Measurements from ENCODE around the gene FMN2. TPM values are rescaled to one million over a fixed set of nuclear protein-coding genes. Genes with fewer than 3 reads are reported as not detected.

Gene FMN2
- total RNA-seq, 2 donors from 2014 or later = not detected

- ATAC-seq (no peak), DNase-seq (ENCODE audit: low spot score in 2 of 2) (no peak)
- Mint-ChIP-seq H3K36me3 (no peaks in the 10 kb centered on the region), H3K9me3 (no peaks in the 10 kb centered on the region), H3K27ac (no peak overlapping the region)
These were observed 377.0 kb downstream of the FMN2 start for GRCh38 chr1:240468656-240469055.

- Mint-ChIP-seq H3K9me3 (peaks cover 0 to 4% of the 10 kb centered on the region in 2 donors), H3K27ac (no peak overlapping the region), H3K36me3 (no peaks in the 10 kb centered on the region)
- ATAC-seq (no peak), DNase-seq (ENCODE audit: low spot score in 2 of 2) (no peak)
These were observed 382.5 kb downstream of the FMN2 start for GRCh38 chr1:240474133-240474614.

GRCh38 chr1:240475832-240476231 lies 384.1 kb downstream of the FMN2 start:
- no peak for ATAC-seq
- Mint-ChIP-seq H3K9me3 (peaks cover 0 to 4% of the 10 kb centered on the region in 2 donors), H3K27ac (no peak overlapping the region), H3K36me3 (no peaks in the 10 kb centered on the region)
- no peak for DNase-seq (ENCODE audit: low spot score in 2 of 2)

GRCh38 chr1:240478536-240478935 lies 386.9 kb downstream of the FMN2 start:
- no peak for DNase-seq (ENCODE audit: low spot score in 2 of 2)
- Mint-ChIP-seq H3K27ac (no peak overlapping the region), H3K36me3 (no peaks in the 10 kb centered on the region), H3K9me3 (peaks cover 0 to 4% of the 10 kb centered on the region in 2 donors)
- ATAC-seq = no peak

DNA sequence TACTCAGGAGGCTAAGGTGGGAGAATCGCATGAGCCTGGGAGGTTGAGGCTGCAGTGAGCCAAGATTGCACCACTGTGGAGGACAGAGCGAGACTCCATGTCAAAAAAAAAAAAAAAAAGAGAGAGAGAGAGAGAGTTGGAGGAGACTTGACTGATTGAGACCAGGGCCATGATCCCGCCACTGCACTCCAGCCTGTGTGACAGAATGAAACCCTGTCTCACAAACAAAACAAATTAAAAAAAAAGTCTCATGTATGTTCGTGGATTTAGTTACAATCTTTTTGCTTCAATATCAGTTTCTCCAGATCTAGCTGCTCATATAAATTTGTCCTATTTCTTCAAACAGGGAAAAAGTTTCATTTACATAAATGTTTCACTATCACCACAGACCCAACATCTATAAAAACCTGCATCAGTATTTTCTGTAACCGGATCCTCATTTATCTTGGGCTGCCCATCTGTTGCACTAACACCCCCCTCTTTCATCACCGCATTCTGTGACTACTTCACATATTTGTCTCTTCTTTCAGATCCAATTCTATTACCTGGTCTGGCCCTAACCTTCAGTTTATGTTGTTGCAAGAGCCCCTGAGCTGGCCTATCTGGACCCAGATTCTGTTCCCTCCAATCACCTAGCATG lies 393.2 kb downstream of the FMN2 start:
- H3K36me3 Mint-ChIP-seq = no peaks in the 10 kb centered on the region
- H3K27ac Mint-ChIP-seq = no peak overlapping the region
- H3K9me3 Mint-ChIP-seq = no peaks in the 10 kb centered on the region
- ATAC-seq = no peak
- DNase-seq (ENCODE audit: low spot score in 2 of 2) = no peak

GRCh38 chr1:240486611-240487010 lies 394.9 kb downstream of the FMN2 start:
- no peak for DNase-seq (ENCODE audit: low spot score in 2 of 2)
- no peak overlapping the region for H3K27ac Mint-ChIP-seq
- no peaks in the 10 kb centered on the region for H3K9me3 Mint-ChIP-seq
- ATAC-seq = no peak
- H3K36me3 Mint-ChIP-seq = no peaks in the 10 kb centered on the region

GRCh38 chr1:240487493-240487892 lies 395.8 kb downstream of the FMN2 start:
- Mint-ChIP-seq H3K36me3 (peaks cover 0 to 4% of the 10 kb centered on the region in 2 donors), H3K9me3 (peaks cover 0 to 3% of the 10 kb centered on the region in 2 donors), H3K27ac (no peak overlapping the region)
- ATAC-seq (no peak), DNase-seq (ENCODE audit: low spot score in 2 of 2) (no peak)

DNA sequence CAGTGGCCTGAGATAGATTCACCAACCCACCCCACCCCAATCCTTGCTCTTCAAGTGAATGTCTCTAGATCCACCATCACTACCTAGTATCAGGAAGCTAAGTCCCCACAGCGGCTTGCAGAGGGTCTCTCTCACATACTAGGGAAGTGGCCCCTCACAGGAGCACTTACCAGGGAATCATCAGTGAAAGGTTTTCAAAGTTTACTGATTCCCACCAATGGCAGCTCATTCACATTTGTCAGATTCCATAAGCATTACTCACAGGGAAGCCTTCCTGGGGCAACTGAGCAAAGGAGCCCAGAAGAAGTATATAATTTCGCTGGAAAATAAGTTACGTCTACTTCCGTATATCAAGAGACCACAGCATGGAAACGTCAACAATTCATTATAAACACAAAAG lies 399.5 kb downstream of the FMN2 start:
- H3K9me3 Mint-ChIP-seq = peaks cover 1 to 4% of the 10 kb centered on the region in 2 donors
- DNase-seq (ENCODE audit: low spot score in 2 of 2) = no peak
- H3K36me3 Mint-ChIP-seq = peaks cover 0 to 4% of the 10 kb centered on the region in 2 donors
- H3K27ac Mint-ChIP-seq = no peak overlapping the region
- ATAC-seq = no peak

DNA sequence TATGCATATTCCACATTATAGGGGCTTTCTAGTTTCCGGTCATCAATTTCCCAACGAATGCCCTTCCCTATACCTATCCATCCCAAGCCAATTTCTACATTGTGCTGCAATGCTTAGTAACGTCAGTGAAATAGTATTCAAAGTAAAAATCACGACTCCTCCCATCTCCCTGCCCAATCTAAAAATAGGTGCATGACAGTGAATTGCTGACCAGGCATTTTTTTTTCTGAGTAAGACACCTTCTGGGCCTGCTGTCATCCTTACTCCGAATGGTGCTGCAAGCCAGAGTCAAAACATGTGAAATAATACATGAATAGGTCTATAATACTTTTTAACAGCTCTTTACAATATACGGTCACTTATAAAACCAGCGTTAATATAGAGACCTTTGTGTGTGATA lies 400.1 kb downstream of the FMN2 start:
- peaks cover 0 to 4% of the 10 kb centered on the region in 2 donors for H3K36me3 Mint-ChIP-seq
- H3K9me3 Mint-ChIP-seq = peaks cover 5 to 8% of the 10 kb centered on the region in 2 donors
- ATAC-seq (no peak), DNase-seq (ENCODE audit: low spot score in 2 of 2) (no peak)
- no peak overlapping the region for H3K27ac Mint-ChIP-seq

- DNase-seq (ENCODE audit: low spot score in 2 of 2) (peak in 1 of 2 donors; percentile 10), ATAC-seq (peak; percentile 28 to 70)
- Mint-ChIP-seq H3K9me3 (peaks cover 5 to 8% of the 10 kb centered on the region in 2 donors), H3K36me3 (peaks cover 0 to 4% of the 10 kb centered on the region in 2 donors), H3K27ac (no peak overlapping the region)
These were observed 401.3 kb downstream of the FMN2 start for GRCh38 chr1:240492832-240493440.

- Mint-ChIP-seq H3K36me3 (peaks cover 0 to 4% of the 10 kb centered on the region in 2 donors), H3K9me3 (peaks cover 5 to 13% of the 10 kb centered on the region in 2 donors), H3K27ac (no peak overlapping the region)
- ATAC-seq (no peak), DNase-seq (ENCODE audit: low spot score in 2 of 2) (no peak)
These were observed 403.9 kb downstream of the FMN2 start for GRCh38 chr1:240495601-240496000.

DNA sequence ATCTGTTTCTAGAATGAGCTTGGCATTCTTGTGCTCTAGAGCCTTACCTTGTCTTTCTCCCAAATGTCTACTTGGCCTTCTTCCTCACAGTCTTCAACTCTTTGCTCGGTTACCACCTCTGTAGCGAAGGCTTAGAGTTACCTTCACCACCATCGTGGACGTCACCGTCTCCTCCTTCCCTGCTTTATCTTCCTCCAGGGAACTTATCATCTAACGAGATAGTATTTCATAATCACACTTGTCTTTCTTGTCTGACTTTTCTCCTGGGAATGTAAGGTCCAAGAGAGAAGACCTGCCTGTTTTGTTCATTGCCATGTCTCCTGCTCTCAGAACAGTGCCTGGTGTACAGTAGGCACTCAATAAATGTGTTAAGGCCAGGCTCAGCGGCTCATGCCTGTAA lies 404.7 kb downstream of the FMN2 start:
- DNase-seq (ENCODE audit: low spot score in 2 of 2) = no peak
- H3K9me3 Mint-ChIP-seq = peaks cover 5 to 13% of the 10 kb centered on the region in 2 donors

DNA sequence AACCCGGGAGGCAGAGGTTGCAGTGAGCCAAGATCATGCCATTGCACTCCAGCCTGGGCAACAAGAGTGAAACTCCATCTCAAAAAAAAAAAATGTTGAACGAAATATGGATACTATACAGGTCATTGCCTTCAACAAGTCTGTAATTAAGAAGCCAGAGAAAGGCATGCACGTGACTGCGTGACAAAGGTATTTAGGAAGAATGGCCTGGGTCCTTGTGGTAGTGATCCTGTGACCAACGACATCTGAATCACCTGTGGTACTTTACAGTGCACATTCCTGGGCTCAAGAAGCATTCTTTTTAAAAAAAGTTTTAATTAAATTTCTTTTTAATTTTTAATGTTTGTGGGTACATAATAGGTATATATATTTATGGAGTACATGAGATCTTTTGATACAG lies 405.3 kb downstream of the FMN2 start:
- DNase-seq (ENCODE audit: low spot score in 2 of 2) (no peak), ATAC-seq (no peak)
- H3K9me3 Mint-ChIP-seq = peaks cover 5 to 11% of the 10 kb centered on the region in 2 donors
- peaks cover 0 to 2% of the 10 kb centered on the region in 2 donors for H3K36me3 Mint-ChIP-seq
- no peak overlapping the region for H3K27ac Mint-ChIP-seq

More for the DNA sequence above, 404.7 kb downstream of the FMN2 start:
- peaks cover 0 to 4% of the 10 kb centered on the region in 2 donors for H3K36me3 Mint-ChIP-seq
- H3K27ac Mint-ChIP-seq = no peak overlapping the region
- ATAC-seq = no peak

DNA sequence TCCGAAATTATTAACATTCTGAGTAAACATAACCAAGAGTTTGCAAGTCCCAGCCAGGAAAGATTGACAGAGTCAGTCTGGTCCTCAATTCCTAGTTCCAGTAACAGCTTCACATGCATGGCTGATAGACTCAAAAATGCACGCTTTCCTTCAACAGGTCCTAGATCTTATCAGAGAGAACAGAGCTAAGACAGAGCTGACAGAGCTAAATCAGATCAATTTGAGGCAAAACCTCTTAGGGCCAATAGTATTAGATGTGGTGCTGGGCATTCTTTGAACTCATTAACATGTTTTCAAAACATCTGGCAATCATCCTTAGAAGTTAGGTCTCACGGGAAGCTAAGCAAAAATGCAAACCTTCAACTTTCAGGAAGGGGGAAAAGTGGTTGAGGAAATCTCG lies 406.2 kb downstream of the FMN2 start:
- H3K36me3 Mint-ChIP-seq = no peaks in the 10 kb centered on the region
- ATAC-seq (no peak), DNase-seq (ENCODE audit: low spot score in 2 of 2) (no peak)
- H3K9me3 Mint-ChIP-seq = peaks cover 5 to 10% of the 10 kb centered on the region in 2 donors
- H3K27ac Mint-ChIP-seq = no peak overlapping the region

- no peaks in the 10 kb centered on the region for H3K36me3 Mint-ChIP-seq
- no peak overlapping the region for H3K27ac Mint-ChIP-seq
These were observed 406.7 kb downstream of the FMN2 start for GRCh38 chr1:240498335-240498734.

GRCh38 chr1:240499012-240499411 lies 407.3 kb downstream of the FMN2 start:
- ATAC-seq (no peak), DNase-seq (ENCODE audit: low spot score in 2 of 2) (no peak)
- H3K27ac Mint-ChIP-seq = no peak overlapping the region
- H3K36me3 Mint-ChIP-seq = no peaks in the 10 kb centered on the region
- H3K9me3 Mint-ChIP-seq = peaks cover 5 to 10% of the 10 kb centered on the region in 2 donors

More at GRCh38 chr1:240498335-240498734, 406.7 kb downstream of the FMN2 start:
- peaks cover 5 to 10% of the 10 kb centered on the region in 2 donors for H3K9me3 Mint-ChIP-seq
- no peak for ATAC-seq
- DNase-seq (ENCODE audit: low spot score in 2 of 2) = no peak

GRCh38 chr1:240500647-240501046 lies 409.0 kb downstream of the FMN2 start:
- Mint-ChIP-seq H3K9me3 (peaks cover 5 to 10% of the 10 kb centered on the region in 2 donors), H3K27ac (no peak overlapping the region), H3K36me3 (no peaks in the 10 kb centered on the region)
- ATAC-seq (no peak), DNase-seq (ENCODE audit: low spot score in 2 of 2) (no peak)

GRCh38 chr1:240501115-240501514 lies 409.4 kb downstream of the FMN2 start:
- ATAC-seq = no peak
- no peak for DNase-seq (ENCODE audit: low spot score in 2 of 2)
- Mint-ChIP-seq H3K9me3 (peaks cover 4 to 9% of the 10 kb centered on the region in 2 donors), H3K27ac (no peak overlapping the region), H3K36me3 (no peaks in the 10 kb centered on the region)
